VCaP (cell line): ENCODE data around the gene OPN1LW.
"Not testable (repeated sequence)": the region's sequence is repeated elsewhere in the genome, so short reads cannot be mapped to it uniquely, and the experiment has no call there.

Experiments
- H3K27ac ChIP-seq: fragments of 450-650 bp; 2 replicates; pipeline ENCODE4 v1.5.1; 2017
- TF ChIP-seq, protein P1 (sequence below): fragments of 450-650 bp; conservative IDR thresholded peaks from 2 replicates; pipeline ENCODE4 v1.5.1; 2017; ENCODE audit warnings: mild to moderate bottlenecking, moderate library complexity

The OPN1LW gene

GRCh38 chrX:154144010-154144409, at the start of gene OPN1LW:
OPN1LW (plus strand) TSS chrX:154144243; CDS start chrX:154144284, 41 bp downstream.
- H3K27ac ChIP-seq, result not testable (repeated sequence)

- TF ChIP-seq, protein P1, sequence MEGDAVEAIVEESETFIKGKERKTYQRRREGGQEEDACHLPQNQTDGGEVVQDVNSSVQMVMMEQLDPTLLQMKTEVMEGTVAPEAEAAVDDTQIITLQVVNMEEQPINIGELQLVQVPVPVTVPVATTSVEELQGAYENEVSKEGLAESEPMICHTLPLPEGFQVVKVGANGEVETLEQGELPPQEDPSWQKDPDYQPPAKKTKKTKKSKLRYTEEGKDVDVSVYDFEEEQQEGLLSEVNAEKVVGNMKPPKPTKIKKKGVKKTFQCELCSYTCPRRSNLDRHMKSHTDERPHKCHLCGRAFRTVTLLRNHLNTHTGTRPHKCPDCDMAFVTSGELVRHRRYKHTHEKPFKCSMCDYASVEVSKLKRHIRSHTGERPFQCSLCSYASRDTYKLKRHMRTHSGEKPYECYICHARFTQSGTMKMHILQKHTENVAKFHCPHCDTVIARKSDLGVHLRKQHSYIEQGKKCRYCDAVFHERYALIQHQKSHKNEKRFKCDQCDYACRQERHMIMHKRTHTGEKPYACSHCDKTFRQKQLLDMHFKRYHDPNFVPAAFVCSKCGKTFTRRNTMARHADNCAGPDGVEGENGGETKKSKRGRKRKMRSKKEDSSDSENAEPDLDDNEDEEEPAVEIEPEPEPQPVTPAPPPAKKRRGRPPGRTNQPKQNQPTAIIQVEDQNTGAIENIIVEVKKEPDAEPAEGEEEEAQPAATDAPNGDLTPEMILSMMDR, result no peak
- H3K27ac ChIP-seq, result no peak overlapping the region
These were observed 49.2 kb upstream of the OPN1LW start for GRCh38 chrX:154094833-154095232.

DNA sequence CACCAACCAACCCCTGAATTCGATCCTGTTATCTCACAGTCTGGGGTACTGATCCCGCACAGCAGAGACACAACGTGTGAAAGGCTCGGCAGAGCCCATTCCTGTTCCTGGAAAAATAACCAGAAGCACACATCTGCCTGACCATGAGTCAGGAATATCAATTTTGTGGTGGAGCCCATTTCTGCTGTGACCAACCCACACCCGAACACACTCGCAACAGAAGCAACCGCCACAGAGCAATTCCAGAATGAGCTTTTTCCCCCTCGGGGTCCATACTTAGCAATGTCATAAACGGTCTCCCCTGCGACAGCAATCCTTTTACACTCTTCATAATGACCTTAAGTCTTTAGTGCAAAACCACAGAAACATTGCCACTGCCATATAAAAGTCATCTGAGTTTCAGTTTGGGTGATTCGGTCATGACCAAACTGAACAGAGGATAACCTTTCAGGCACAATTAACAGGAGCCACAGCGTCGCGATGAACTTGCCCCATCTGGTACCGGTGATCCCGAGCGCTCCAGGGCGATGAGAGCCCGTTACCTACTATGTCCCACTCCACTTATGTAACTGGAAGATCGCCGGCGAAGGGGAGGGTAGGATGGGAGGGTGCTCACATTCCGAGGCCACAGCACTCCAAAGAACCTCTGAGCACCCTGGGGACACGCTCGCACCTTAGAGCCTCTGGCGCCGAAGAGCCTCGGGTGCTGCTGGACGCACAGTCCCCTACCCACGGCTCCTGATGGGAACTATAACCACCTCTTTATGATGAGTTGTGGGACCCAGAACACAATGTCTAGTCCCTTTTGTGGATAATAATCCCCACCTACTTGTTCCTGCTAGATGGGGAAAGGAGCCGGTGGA, 47.7 kb upstream of the OPN1LW start:
- H3K27ac ChIP-seq, result peak overlapping the region; percentile 87
- TF ChIP-seq, protein P1, result no peak

- peak overlapping the region; percentile 87 for H3K27ac ChIP-seq
- TF ChIP-seq, protein P1, result no peak
These were observed 46.9 kb upstream of the OPN1LW start for GRCh38 chrX:154097003-154097588.

DNA sequence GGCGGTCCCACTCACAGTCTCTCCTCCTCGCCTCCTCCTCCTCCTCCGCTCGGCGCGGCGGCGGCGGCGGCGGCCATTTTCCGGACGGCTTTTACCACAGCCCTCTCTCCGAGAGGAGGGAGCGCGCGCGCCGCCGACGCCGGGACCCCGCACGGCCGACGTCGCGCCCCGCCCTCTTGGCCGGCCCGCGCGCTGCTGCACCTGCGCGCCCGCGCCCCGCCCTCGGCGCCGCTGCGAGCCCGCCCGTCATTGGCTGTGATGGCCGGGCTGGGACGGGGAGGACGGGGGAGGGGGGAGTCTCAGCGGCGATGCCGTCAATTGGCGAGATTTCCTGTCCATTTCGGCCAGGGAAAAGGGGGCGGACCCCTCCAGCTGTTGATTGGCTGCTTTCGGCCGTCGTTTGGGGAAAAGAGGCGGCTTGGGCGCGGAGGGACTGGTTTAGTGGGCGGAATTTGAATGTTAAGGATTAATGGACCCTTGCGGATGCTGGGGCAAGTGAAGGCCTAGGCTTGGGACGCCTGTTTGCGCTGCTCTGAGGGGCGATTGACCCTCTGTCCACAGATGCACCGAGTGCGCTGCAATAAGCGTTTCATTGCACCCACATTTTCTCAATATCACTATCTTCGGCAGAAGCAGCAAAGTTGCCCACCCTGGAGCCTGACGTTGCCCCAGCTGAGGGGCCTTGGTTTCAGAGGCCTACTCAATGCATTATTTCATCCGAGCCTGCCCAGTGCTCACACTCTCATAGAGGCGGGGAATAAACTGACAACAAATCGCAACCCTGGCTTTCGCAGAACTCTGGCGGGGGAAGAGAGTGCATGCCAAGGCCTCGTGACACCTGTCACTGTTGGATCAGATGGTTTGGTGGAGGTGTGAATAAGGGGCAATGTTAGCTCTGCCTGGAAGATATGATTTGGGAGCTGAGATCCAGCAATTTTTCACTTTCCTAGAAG, 46.2 kb upstream of the OPN1LW start, which contains the start of gene MECP2:
Gene MECP2, minus strand, starts transcription at position 129 of the 953 bp plus-strand sequence.
- TF ChIP-seq, protein P1, result no peak
- H3K27ac ChIP-seq, result peak within 1 kb of the TSS; percentile 87

GRCh38 chrX:154098551-154098950, 45.5 kb upstream of the OPN1LW start:
- H3K27ac ChIP-seq, result peak overlapping the region; percentile 87
- TF ChIP-seq, protein P1, result no peak

- TF ChIP-seq, protein P1, result no peak
- no peak overlapping the region for H3K27ac ChIP-seq
These were observed 30.3 kb upstream of the OPN1LW start for GRCh38 chrX:154113729-154114128.
